ENCODE measurements around the gene NUP85. TPM values are rescaled to one million over a fixed set of nuclear protein-coding genes. Genes with fewer than 3 reads are reported as not detected.
A peak's percentile ranks its signal among the peaks of the same experiment; 100 is the strongest.
"Not testable (repeated sequence)": the region's sequence is repeated elsewhere in the genome, so short reads cannot be mapped to it uniquely, and the experiment has no call there.

Gene NUP85, protein sequence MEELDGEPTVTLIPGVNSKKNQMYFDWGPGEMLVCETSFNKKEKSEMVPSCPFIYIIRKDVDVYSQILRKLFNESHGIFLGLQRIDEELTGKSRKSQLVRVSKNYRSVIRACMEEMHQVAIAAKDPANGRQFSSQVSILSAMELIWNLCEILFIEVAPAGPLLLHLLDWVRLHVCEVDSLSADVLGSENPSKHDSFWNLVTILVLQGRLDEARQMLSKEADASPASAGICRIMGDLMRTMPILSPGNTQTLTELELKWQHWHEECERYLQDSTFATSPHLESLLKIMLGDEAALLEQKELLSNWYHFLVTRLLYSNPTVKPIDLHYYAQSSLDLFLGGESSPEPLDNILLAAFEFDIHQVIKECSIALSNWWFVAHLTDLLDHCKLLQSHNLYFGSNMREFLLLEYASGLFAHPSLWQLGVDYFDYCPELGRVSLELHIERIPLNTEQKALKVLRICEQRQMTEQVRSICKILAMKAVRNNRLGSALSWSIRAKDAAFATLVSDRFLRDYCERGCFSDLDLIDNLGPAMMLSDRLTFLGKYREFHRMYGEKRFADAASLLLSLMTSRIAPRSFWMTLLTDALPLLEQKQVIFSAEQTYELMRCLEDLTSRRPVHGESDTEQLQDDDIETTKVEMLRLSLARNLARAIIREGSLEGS
- total RNA-seq = 38.1 TPM

DNA sequence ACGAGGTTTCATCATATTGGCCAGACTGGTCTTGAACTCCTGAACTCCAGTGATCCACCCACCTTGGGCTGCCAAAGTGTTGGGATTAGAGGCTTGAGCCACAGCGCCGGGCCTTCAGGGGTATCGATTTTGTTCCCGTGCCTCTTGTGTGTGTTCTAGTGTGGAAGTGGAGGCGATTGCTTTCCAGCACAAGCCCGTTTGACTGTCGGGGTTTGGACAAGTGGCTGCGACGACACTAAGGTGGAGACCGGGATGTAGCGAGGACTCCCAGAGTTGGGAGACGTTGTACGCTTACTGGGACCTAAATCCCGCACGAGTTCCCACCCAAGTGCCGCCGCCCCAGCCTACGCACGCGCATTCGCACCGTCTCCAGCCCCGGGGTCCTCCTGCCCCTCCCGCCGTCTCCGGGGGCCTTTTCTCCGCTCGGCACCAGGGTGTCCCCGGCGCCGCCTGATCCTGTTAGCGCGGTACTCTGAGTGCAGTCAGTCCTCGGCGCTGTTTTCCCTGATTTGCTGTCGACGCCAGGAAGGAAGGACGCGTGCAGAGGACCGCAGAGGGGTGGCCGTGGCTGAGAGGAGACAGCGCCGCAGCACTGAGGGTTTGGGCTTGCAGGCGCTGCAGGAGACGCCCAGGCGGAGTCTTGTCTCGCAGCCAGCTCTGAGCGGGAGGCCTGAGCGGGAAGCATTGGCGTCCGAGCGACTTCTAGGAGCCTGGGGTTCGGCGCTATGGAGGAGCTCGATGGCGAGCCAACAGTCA lies at the start of gene NUP85:
Gene NUP85, plus strand, starts transcription at position 643 of the 756 bp plus-strand sequence. Its CDS starts 83 bp downstream, at position 726.
- H3K27ac ChIP-seq = peak within 1 kb of the TSS; percentile 84 to 91
- H3K4me3 ChIP-seq = peak within 1 kb of the TSS; percentile 81 to 98
- intact Hi-C loops (cut with DNase I) = loop anchor here (1.0 to 5.0 kb wide), 3 partner anchors 22 to 158 kb away; partner anchors contain the start of genes GGA3, KCTD2, MRPS7 and SUMO2
- TF ChIP-seq, protein P1, sequence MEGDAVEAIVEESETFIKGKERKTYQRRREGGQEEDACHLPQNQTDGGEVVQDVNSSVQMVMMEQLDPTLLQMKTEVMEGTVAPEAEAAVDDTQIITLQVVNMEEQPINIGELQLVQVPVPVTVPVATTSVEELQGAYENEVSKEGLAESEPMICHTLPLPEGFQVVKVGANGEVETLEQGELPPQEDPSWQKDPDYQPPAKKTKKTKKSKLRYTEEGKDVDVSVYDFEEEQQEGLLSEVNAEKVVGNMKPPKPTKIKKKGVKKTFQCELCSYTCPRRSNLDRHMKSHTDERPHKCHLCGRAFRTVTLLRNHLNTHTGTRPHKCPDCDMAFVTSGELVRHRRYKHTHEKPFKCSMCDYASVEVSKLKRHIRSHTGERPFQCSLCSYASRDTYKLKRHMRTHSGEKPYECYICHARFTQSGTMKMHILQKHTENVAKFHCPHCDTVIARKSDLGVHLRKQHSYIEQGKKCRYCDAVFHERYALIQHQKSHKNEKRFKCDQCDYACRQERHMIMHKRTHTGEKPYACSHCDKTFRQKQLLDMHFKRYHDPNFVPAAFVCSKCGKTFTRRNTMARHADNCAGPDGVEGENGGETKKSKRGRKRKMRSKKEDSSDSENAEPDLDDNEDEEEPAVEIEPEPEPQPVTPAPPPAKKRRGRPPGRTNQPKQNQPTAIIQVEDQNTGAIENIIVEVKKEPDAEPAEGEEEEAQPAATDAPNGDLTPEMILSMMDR (IDR thresholded peaks at IDR 0.05) = peak in 1 of 3 experiments; percentile 14
- H3K9me3 ChIP-seq = no peaks in the 10 kb centered on the region
- peaks cover 0 to 7% of the 10 kb centered on the region in 2 donors for H3K4me1 ChIP-seq
- DNase-seq (ENCODE audit: low spot score in 2 of 2) = peak; percentile 65 to 95
- no peaks in the 10 kb centered on the region for H3K27me3 ChIP-seq
- H3K36me3 ChIP-seq = peaks cover 11 to 12% of the 10 kb centered on the region in 2 donors

DNA sequence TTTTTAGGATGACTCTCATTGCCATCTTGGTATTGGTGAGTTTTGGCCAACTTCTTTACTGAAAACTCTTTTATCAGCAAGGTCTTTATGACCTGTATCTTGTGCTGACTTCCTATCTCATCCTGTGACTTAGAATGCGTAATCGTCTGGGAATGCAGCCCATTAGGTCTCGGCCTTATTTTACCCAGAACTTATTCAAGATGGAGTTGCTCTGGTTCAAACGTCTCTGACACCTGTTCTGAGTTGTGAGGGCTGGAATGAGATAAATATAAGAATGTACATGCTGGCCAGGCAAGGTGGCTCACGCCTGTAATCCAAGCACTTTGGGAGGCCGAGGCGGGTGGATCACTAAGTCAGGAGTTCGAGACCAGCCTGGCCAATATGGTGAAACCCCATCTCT lies 47.0 kb upstream of the NUP85 start:
- H3K36me3 ChIP-seq; H3K27me3 ChIP-seq; H3K4me1 ChIP-seq; H3K9me3 ChIP-seq; H3K27ac ChIP-seq; H3K4me3 ChIP-seq; intact Hi-C loops (cut with DNase I); DNase-seq (ENCODE audit: low spot score in 2 of 2): not testable (repeated sequence)

DNA sequence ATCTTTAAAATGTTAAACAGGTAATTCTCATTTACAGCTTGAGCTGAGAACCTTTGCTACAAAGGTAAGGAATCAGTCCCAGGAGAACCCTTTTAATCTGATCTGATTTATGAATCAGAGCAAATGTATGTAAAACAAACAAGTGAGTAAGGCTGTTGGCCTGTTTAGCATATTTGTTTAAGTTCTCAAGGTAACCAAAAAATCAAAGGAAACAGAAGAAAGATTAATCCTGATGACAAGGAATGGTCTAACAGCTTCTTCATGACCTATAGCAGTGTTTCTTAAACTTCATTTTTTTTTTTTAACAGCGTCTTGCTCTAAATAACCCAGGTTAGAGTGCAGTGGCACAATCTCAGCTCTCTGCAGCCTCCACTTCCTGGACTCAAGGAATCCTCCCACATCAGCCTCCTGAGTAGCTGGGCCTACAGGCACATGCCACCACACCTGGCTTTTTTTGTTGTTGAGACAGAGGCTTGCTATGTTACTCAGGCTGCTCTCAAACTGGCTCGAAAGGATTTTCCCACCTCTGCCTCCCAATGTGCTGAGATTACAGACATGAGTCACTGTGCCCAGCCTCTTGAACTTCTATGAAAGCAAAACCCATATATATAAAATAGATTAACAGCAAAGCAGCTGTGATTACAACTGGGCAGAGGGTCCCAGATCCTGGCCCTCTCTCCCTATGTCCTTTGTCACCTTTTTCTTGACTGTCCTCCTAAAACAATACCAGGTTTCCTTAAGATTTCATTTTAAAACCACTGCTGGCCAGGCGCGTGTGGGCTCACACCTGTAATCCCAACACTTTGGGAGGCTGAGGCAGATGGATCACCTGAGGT lies 46.1 kb upstream of the NUP85 start:
- Histone ChIP-seq H3K27me3 (no peaks in the 10 kb centered on the region), H3K9me3 (no peaks in the 10 kb centered on the region), H3K27ac (no peak overlapping the region), H3K36me3 (peaks cover 3 to 8% of the 10 kb centered on the region in 2 donors), H3K4me1 (no peaks in the 10 kb centered on the region), H3K4me3 (no peak overlapping the region)
- TF ChIP-seq, protein P1 (IDR thresholded peaks at IDR 0.05) = no peak
- no peak for DNase-seq (ENCODE audit: low spot score in 2 of 2)
- intact Hi-C loops (cut with DNase I) = no loop called here

DNA sequence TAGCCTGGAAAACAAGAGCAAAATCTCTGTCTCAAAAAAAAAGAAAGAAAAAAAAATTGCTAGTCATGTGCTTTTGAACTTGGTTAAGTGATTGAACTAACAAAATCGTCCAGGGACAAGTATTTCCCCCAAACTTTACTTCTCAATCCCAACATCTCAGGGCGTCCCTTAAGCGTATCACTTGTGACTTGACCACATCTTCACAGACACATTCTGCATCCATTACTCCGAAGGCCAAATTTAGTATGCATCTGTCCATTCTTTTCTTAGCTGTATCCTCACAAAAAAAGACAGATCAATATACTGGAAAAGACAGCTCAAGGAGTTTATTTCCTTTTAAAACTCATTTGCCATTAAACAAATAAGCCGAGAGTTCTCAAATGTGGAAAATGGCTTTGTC lies 45.3 kb upstream of the NUP85 start:
- no peaks in the 10 kb centered on the region for H3K4me1 ChIP-seq
- H3K27ac ChIP-seq = no peak overlapping the region
- TF ChIP-seq, protein P1 (IDR thresholded peaks at IDR 0.05) = no peak
- no peak overlapping the region for H3K4me3 ChIP-seq
- intact Hi-C loops (cut with DNase I) = no loop called here
- no peaks in the 10 kb centered on the region for H3K9me3 ChIP-seq
- no peak for DNase-seq (ENCODE audit: low spot score in 2 of 2)
- H3K36me3 ChIP-seq = peaks cover 3 to 15% of the 10 kb centered on the region in 2 donors
- H3K27me3 ChIP-seq = no peaks in the 10 kb centered on the region

DNA sequence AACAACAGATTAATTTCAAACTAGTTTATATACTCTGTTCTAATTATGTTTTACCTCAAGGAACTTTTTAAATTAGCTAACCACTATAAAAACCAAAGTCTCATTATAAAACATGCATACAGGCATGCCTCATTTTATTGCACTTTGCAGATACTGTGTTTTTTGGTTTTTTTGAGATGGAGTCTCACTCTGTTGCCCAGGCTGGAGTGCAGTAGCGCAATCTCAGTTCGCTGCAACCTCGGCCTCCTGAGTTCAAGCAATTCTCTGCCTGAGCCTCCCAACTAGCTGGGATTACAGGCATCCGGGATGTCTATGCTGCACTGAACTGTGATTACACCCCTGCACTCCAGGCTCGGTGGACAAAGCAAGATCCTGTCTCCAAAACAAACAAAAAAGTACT lies 42.4 kb upstream of the NUP85 start:
- no peak for DNase-seq (ENCODE audit: low spot score in 2 of 2)
- H3K36me3 ChIP-seq = peaks cover 19 to 36% of the 10 kb centered on the region in 2 donors

DNA sequence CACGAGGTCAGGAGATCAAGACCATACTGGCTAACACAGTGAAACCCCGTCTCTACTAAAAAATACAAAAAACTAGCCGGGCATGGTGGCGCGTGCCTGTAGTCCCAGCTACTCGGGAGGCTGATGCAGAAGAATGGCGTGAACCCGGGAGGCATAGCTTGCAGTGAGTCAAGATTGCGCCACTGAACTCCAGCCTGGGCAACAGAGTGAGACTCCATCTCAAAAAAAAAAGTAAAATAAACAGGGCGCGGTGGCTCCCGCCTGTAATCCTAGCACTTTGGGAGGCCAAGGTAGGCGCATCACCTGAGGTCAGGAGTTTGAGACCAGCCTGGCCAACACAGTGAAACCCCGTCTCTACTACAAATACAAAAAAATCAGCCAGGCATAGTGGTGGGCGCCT lies 40.9 kb upstream of the NUP85 start:
- H3K9me3 ChIP-seq; H3K27ac ChIP-seq; H3K4me1 ChIP-seq; H3K4me3 ChIP-seq; intact Hi-C loops (cut with DNase I); DNase-seq (ENCODE audit: low spot score in 2 of 2); H3K27me3 ChIP-seq: not testable (repeated sequence)
- H3K36me3 ChIP-seq = peaks cover 24 to 47% of the 10 kb centered on the region in 2 donors

More for the DNA sequence above, 42.4 kb upstream of the NUP85 start:
- Histone ChIP-seq H3K27ac (no peak overlapping the region), H3K9me3 (no peaks in the 10 kb centered on the region), H3K4me1 (no peaks in the 10 kb centered on the region), H3K27me3 (no peaks in the 10 kb centered on the region), H3K4me3 (no peak overlapping the region)
- TF ChIP-seq, protein P1 (IDR thresholded peaks at IDR 0.05) = no peak
- intact Hi-C loops (cut with DNase I) = no loop called here
